IMR-90 (cell line): ENCODE results near the gene P2RX3. TPM values are rescaled to one million over a fixed set of nuclear protein-coding genes. Genes with fewer than 3 reads are reported as not detected.
A peak's percentile ranks its signal among the peaks of the same experiment; 100 is the strongest.

Experiments
- ATAC-seq: fragments of 200-7000 bp; cut with Tn5 transposase; 2 replicates; pipeline ENCODE4 v1.9.1; 2020; ENCODE audit warnings: low read depth, mild to moderate bottlenecking, moderate library complexity
- BruUV-seq: library from RNA; stranded (reverse); fragments of 400-500 nt; replicated peaks from 2 replicates; lab custom pipeline; 2021; lab: Mats Ljungman, UMichigan
- CTCF ChIA-PET: fragments of 300-600 bp; formaldehyde crosslinking; extraction: SDS; loops from one replicate; lab custom pipeline; 2021; ENCODE audit warnings: antibody characterized with exemption; lab: Yijun Ruan, JAX
- POLR2A ChIA-PET: fragments of 300-600 bp; sonication (Branson Sonifier 250); formaldehyde crosslinking; loops from one replicate; lab custom pipeline; 2022; ENCODE audit warnings: antibody characterized with exemption; ENCODE audit not compliant: unreplicated experiment; lab: Charles Lee
- DNase-seq: peaks from one replicate; pipeline ENCODE4 v3.0.0; 2013
- H2AFZ ChIP-seq: replicated peaks from 2 replicates; pipeline ENCODE3; 2013; ENCODE audit warnings: low read length, mild to moderate bottlenecking; ENCODE audit not compliant: poor library complexity
- H2AK5ac ChIP-seq: 2 replicates; pipeline ENCODE4 v1.6.1; 2013; ENCODE audit warnings: low read depth, low read length, inconsistent platforms
- H2AK9ac ChIP-seq: replicated peaks from 2 replicates; pipeline ENCODE3; 2013; ENCODE audit warnings: mild to moderate bottlenecking, low read depth, low read length, moderate library complexity; ENCODE audit not compliant: poor library complexity
- H2BK120ac ChIP-seq: 2 replicates; pipeline ENCODE4 v1.6.1; 2013; ENCODE audit warnings: low read depth, low read length, inconsistent platforms
- H2BK15ac ChIP-seq: 3 replicates; pipeline ENCODE4 v1.6.1; 2013; ENCODE audit warnings: low read depth, low read length, inconsistent platforms
- H2BK20ac ChIP-seq: 2 replicates; pipeline ENCODE4 v1.6.1; 2013; ENCODE audit warnings: low read depth, mild to moderate bottlenecking, inconsistent platforms, low read length, moderate library complexity
- H2BK5ac ChIP-seq: 2 replicates; pipeline ENCODE4 v1.6.1; 2013; ENCODE audit warnings: mild to moderate bottlenecking, low read depth, low read length, inconsistent platforms; ENCODE audit not compliant: poor library complexity, severe bottlenecking
- H3K14ac ChIP-seq: replicated peaks from 2 replicates; pipeline ENCODE4 v1.6.1; 2013; ENCODE audit warnings: low read depth, low read length, inconsistent platforms
- H3K18ac ChIP-seq: 2 replicates; pipeline ENCODE4 v1.6.1; 2013; ENCODE audit warnings: low read depth, low read length, control low read depth
- H3K23ac ChIP-seq: 2 replicates; pipeline ENCODE4 v1.6.1; 2013; ENCODE audit warnings: low read depth, low read length, inconsistent platforms
- H3K27ac ChIP-seq: 2 replicates; pipeline ENCODE4 v1.5.1; 2013; ENCODE audit warnings: mild to moderate bottlenecking, control low read depth, low read length; ENCODE audit not compliant: insufficient read depth
- H3K27me3 ChIP-seq: 2 replicates; pipeline ENCODE4 v1.6.1; 2013; ENCODE audit warnings: low read length; ENCODE audit not compliant: control insufficient read depth, insufficient read depth
- H3K36me3 ChIP-seq: 2 replicates; pipeline ENCODE4 v1.6.1; 2013; ENCODE audit warnings: low read length, mixed read lengths; ENCODE audit not compliant: control insufficient read depth, insufficient read depth
- H3K4ac ChIP-seq: 2 replicates; pipeline ENCODE4 v1.6.1; 2013; ENCODE audit warnings: low read depth, low read length, inconsistent platforms
- H3K4me1 ChIP-seq: 2 replicates; pipeline ENCODE4 v1.6.1; 2013; ENCODE audit warnings: low read length, mixed read lengths; ENCODE audit not compliant: control insufficient read depth, insufficient read depth
- H3K4me2 ChIP-seq: 2 replicates; pipeline ENCODE4 v1.6.1; 2013; ENCODE audit warnings: low read depth, mild to moderate bottlenecking, control low read depth, low read length, moderate library complexity
- H3K4me3 ChIP-seq: 2 replicates; pipeline ENCODE4 v1.5.1; 2013; ENCODE audit warnings: low read depth, mild to moderate bottlenecking, control low read depth, low read length, moderate library complexity; ENCODE audit not compliant: insufficient read depth
- H3K56ac ChIP-seq: 2 replicates; pipeline ENCODE4 v1.6.1; 2013; ENCODE audit warnings: low read length, inconsistent platforms; ENCODE audit not compliant: insufficient read depth; ENCODE audit errors: extremely low read depth
- H3K79me1 ChIP-seq, 2 experiments: 2 replicates each; pipeline ENCODE4 v1.6.1; 2013; ENCODE audit warnings: low read length in 2 of 2, inconsistent platforms in 1 of 2, low read depth in 1 of 2
- H3K9ac ChIP-seq: 2 replicates; pipeline ENCODE4 v1.6.1; 2013; ENCODE audit warnings: low read depth, low read length, control low read depth
- H3K9me1 ChIP-seq: 2 replicates; pipeline ENCODE4 v1.6.1; 2013; ENCODE audit warnings: low read length, inconsistent platforms; ENCODE audit not compliant: insufficient read depth
- H3K9me3 ChIP-seq: 2 replicates; pipeline ENCODE4 v1.6.1; 2013; ENCODE audit warnings: low read length; ENCODE audit not compliant: control insufficient read depth, insufficient read depth
- H4K20me1 ChIP-seq: 2 replicates; pipeline ENCODE4 v1.6.1; 2013; ENCODE audit warnings: low read length, inconsistent platforms; ENCODE audit not compliant: insufficient read depth
- H4K5ac ChIP-seq: 2 replicates; pipeline ENCODE4 v1.6.1; 2013; ENCODE audit warnings: mild to moderate bottlenecking, low read depth, low read length, control low read depth
- H4K8ac ChIP-seq, 2 experiments: 2 replicates each; pipeline ENCODE4 v1.6.1; 2013; ENCODE audit warnings: low read depth in 2 of 2, low read length in 2 of 2, control low read depth in 1 of 2, inconsistent platforms in 1 of 2
- H4K91ac ChIP-seq: 2 replicates; pipeline ENCODE4 v1.6.1; 2013; ENCODE audit warnings: low read depth, low read length, inconsistent platforms; ENCODE audit not compliant: insufficient read depth
- CEBPB ChIP-seq: IDR thresholded peaks from 2 replicates; pipeline ENCODE4 v1.6.1; 2012; ENCODE audit warnings: low read depth, low read length, improper control_type of control experiment
- FOS ChIP-seq: fragments of 150-350 bp; IDR thresholded peaks from 2 replicates; pipeline ENCODE4 v1.6.1; 2016; ENCODE audit warnings: low read depth, low read length
- SMC3 ChIP-seq: fragments of 150-350 bp; IDR thresholded peaks from 2 replicates; pipeline ENCODE4 v1.6.1; 2016; ENCODE audit warnings: low read depth, mild to moderate bottlenecking, antibody characterized with exemption, low read length, moderate library complexity
- WGBS, 2 experiments: methylation state at CpG; one replicate each; pipeline versions ENCODE4 v1.1.5 to v1.1.7; 2013; ENCODE audit warnings: missing lambda C conversion rate in 2 of 2; ENCODE audit not compliant: insufficient read length in 1 of 2; ENCODE audit errors: extremely low coverage in 2 of 2; 5-methylcytosine and 5-hydroxymethylcytosine counted together
- dilution Hi-C: fragments of 300-500 bp; cut with HindIII; formaldehyde crosslinking; loops from one replicate; pipeline ENCODE4 v1.14.3; 2018; ENCODE audit warnings: low sequenced_read_pairs; ENCODE audit not compliant: unreplicated experiment
- in situ Hi-C: fragments of 300-500 bp; cut with MboI; formaldehyde crosslinking; loops from 3 replicates; pipeline ENCODE4 v1.14.3; 2019; ENCODE audit warnings: low sequenced_read_pairs, inconsistent platforms, mixed read lengths
- intact Hi-C: fragments of 100-400 bp; cut with micrococcal nuclease; formaldehyde crosslinking; loops from 2 replicates; pipeline ENCODE4 v1.10.0; 2022
- polyA plus RNA-seq, 3 experiments: library from polyadenylated mRNA; depleted of rRNA; stranded (reverse); fragments of >200 nt; gene quantifications; 2 replicates each; pipeline ENCODE4 v1.2.3, GENCODE V29; 2012; ENCODE audit warnings: low replicate concordance in 1 of 3
- total RNA-seq: library from RNA; depleted of rRNA; stranded (reverse); fragments of >200 nt; gene quantifications from 2 replicates; pipeline ENCODE4 v1.2.3, GENCODE V29; 2012
- TF ChIP-seq, protein P1 (sequence below): fragments of 150-350 bp; IDR thresholded peaks from 2 replicates; pipeline ENCODE4 v1.6.1; 2016; ENCODE audit warnings: low read depth, mild to moderate bottlenecking, low read length, moderate library complexity, borderline replicate concordance

The P2RX3 gene
- total and polyA plus RNA-seq, 2 of the 4 experiments (the other 2 are of a cell fraction): not detected

DNA sequence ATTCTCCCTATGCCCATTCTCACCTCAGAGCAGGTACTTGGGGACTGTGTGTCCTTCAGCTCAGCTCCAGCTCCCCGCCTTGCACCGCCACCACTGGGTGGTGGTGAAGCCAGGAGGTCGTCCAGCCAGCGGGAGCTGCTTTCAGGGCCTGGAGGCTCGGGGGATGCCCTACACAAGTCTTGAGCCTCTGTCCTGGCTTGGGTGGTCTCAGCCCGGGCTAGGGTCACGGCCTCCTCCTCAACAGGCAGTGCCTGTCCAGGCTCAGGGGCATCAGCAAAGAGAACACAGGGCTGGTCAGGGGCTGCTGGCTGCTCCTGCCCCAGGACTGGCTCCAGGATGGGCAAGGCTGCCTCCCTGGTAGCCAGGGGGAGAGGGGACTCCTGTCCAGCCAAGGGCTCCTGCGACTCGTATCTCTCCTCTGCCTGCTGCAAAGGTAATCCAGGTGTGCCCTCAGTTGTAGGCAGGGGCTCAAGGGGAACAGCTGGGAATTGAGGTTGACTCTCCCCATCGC, 25.6 kb upstream of the P2RX3 start (continued):
- no peak for TF ChIP-seq FOS
- TF ChIP-seq, protein P1, sequence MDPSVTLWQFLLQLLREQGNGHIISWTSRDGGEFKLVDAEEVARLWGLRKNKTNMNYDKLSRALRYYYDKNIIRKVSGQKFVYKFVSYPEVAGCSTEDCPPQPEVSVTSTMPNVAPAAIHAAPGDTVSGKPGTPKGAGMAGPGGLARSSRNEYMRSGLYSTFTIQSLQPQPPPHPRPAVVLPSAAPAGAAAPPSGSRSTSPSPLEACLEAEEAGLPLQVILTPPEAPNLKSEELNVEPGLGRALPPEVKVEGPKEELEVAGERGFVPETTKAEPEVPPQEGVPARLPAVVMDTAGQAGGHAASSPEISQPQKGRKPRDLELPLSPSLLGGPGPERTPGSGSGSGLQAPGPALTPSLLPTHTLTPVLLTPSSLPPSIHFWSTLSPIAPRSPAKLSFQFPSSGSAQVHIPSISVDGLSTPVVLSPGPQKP: no peak
- TF ChIP-seq SMC3: no peak

DNA sequence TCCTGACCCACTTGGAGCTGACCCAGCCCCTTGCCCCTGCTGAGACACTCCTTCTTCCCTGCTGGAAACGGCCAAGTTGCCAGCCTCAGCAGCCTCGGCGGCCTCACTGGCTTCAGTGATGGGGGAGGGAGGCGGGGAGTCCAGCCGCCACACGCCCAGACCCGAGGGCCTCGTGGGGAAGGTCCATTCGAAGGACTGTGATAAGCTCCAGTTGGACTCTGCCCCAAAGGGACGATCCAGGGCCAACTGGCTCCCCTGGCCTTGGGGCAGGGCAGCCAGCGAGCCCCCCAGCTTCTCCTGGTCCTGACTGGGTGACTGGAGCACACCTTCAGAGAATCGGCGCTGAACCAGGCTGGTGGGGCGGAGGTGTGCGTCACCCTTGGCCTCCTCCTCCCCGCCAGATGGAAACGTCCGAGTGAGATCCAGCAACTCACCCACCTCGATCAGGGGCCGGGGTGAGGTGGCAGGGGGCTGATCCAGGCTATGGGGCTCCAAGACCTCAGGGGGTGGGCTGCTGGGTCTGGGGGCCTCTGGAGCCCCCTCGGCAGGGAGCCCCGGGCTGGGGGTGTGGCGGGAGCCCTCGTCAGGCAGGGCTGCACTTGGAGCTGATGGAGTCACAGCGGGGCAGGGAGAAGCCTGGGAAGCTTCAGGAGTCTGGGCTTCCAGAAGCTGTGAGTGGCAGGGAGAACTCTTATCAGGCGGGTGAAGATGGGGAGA, 24.9 kb upstream of the P2RX3 start:
- Histone ChIP-seq H3K9me3 (no peaks in the 10 kb centered on the region), H3K9ac (no peak overlapping the region), H2AFZ (no peak overlapping the region), H3K18ac (no peak overlapping the region), H3K27me3 (no peaks in the 10 kb centered on the region), H2BK15ac (no peak overlapping the region), H3K4me3 (no peak overlapping the region), H3K23ac (no peak overlapping the region), H4K20me1 (peaks cover 63% of the 10 kb centered on the region), H4K8ac (no peak overlapping the region), H4K5ac (no peak overlapping the region), H3K14ac (no peak overlapping the region), H2AK5ac (0 out of 2 replicates have a peak overlapping the region, but pooled peaks have one; percentile 28), H2BK20ac (no peak overlapping the region), H3K79me1 (peaks cover 33 to 81% of the 10 kb centered on the region in 2 experiments), H4K91ac (no peak overlapping the region), H2AK9ac (no peak overlapping the region), H2BK5ac (peak overlapping the region; percentile 85), H2BK120ac (no peak overlapping the region), H3K27ac (no peak overlapping the region), H3K4ac (no peak overlapping the region), H3K4me1 (peaks cover 53% of the 10 kb centered on the region), H3K4me2 (no peak overlapping the region), H3K56ac (no peak overlapping the region), H3K36me3 (peaks cover 80% of the 10 kb centered on the region), H3K9me1 (peaks cover 59% of the 10 kb centered on the region)
- DNase-seq (no peak), ATAC-seq (no peak)
- ChIA-PET CTCF (no interaction called here), POLR2A (interaction anchor here (2.5 kb wide), 1 partner anchor 9 kb away, joined by 16 read pairs; no protein-coding TSS in a partner anchor)
- dilution Hi-C loops: no loop called here
- intact Hi-C loops: no loop called here
- BruUV-seq: no TSS peak
- 87% methylated on average over 4 of the region's 26 CpGs; no CpG with 5 or more reads in 1 of the 2 experiments for WGBS, 2 experiments
- in situ Hi-C loops: no loop called here
- TF ChIP-seq CEBPB (no peak), FOS (no peak)
